ENCODE measurements around the gene DKK3.
"Not testable (repeated sequence)": the region's sequence is repeated elsewhere in the genome, so short reads cannot be mapped to it uniquely, and the experiment has no call there.

Gene DKK3

GRCh38 chr11:12007769-12008737 lies at the start of gene DKK3:
Gene DKK3 (minus strand): TSS chr11:12008626. CDS start chr11:12008582, 44 bp downstream.
- no peak for DNase-seq

- DNase-seq, result no peak
Measured at GRCh38 chr11:12057299-12057980, 49.0 kb upstream of the DKK3 start.

- no peak for DNase-seq
Measured at GRCh38 chr11:12056119-12056518, 47.7 kb upstream of the DKK3 start.

- no peak for DNase-seq
Measured at GRCh38 chr11:12053606-12054361, 45.4 kb upstream of the DKK3 start.

GRCh38 chr11:12052676-12053605 lies 44.5 kb upstream of the DKK3 start:
- DNase-seq, result no peak

- no peak for DNase-seq
Measured at GRCh38 chr11:12051287-12051662, 42.8 kb upstream of the DKK3 start.

- DNase-seq, result no peak
Measured at GRCh38 chr11:12050470-12051286, 42.3 kb upstream of the DKK3 start.

- no peak for DNase-seq
Measured at GRCh38 chr11:12048936-12049790, 40.7 kb upstream of the DKK3 start.

GRCh38 chr11:12046636-12047236 lies 38.3 kb upstream of the DKK3 start:
- DNase-seq, result no peak

- DNase-seq, result no peak
Measured at GRCh38 chr11:12045914-12046635, 37.6 kb upstream of the DKK3 start.

- no peak for DNase-seq
Measured at GRCh38 chr11:12044799-12045198, 36.4 kb upstream of the DKK3 start.

- peak; percentile 27 to 50 for DNase-seq
Measured at GRCh38 chr11:12043959-12044791, 35.7 kb upstream of the DKK3 start.

- DNase-seq, result no peak
Measured at GRCh38 chr11:12043221-12043620, 34.8 kb upstream of the DKK3 start.

- DNase-seq, result peak; percentile 94 to 95
Measured at GRCh38 chr11:12042215-12042676, 33.8 kb upstream of the DKK3 start.

- DNase-seq, result not testable (repeated sequence)
Measured at GRCh38 chr11:12040719-12041118, 32.3 kb upstream of the DKK3 start.

GRCh38 chr11:12032968-12033367 lies 24.5 kb upstream of the DKK3 start:
- DNase-seq, result no peak

GRCh38 chr11:12031856-12032544 lies 23.6 kb upstream of the DKK3 start:
- DNase-seq, result no peak
